ENCODE data around the gene KRTAP17-1. TPM values are rescaled to one million over a fixed set of nuclear protein-coding genes. Genes with fewer than 3 reads are reported as not detected.

The KRTAP17-1 gene
- total and polyA plus RNA-seq, 4 donors = not detected

- H3K9ac ChIP-seq (ENCODE audit: insufficient read depth in 1 of 2, low read length in 2 of 2) = no peak within 1 kb of the TSS
- no peak within 1 kb of the TSS for H3K27ac ChIP-seq (ENCODE audit: low read depth in 1 of 2, low read length in 1 of 2)
Measured at GRCh38 chr17:41308918-41309359, 6.6 kb downstream of the KRTAP17-1 start, which contains the start of gene KRTAP16-1. TSS of gene KRTAP16-1 (minus strand) at chr17:41309309. CDS start at chr17:41309253, 56 bp downstream.

GRCh38 chr17:41308251-41308917 lies 7.1 kb downstream of the KRTAP17-1 start:
- ATAC-seq (ENCODE audit: insufficient read depth, low FRiP score) (peak; percentile 47), DNase-seq (no peak)
- Histone ChIP-seq H3K9me3 (ENCODE audit: control insufficient read depth in 4 of 4, insufficient read depth in 3 of 4, low read length in 3 of 4) (no peaks in the 10 kb centered on the region), H3K4me3 (no peak overlapping the region), H3K27me3 (ENCODE audit: control insufficient read depth in 3 of 3, insufficient read depth in 3 of 3, low read length in 2 of 3) (peaks cover 0 to 4% (median 0%) of the 10 kb centered on the region in 3 donors), H3K9ac (ENCODE audit: insufficient read depth in 1 of 2, low read length in 2 of 2) (no peak overlapping the region), H3K4me1 (ENCODE audit: control insufficient read depth in 5 of 5, insufficient read depth in 5 of 5, low read length in 5 of 5) (peaks cover 0 to 6% (median 0%) of the 10 kb centered on the region in 5 donors), H3K36me3 (ENCODE audit: control insufficient read depth in 4 of 4, insufficient read depth in 4 of 4, low read length in 4 of 4) (no peaks in the 10 kb centered on the region), H3K27ac (ENCODE audit: low read depth in 1 of 2, low read length in 1 of 2) (no peak overlapping the region)
- 30 to 45% methylated on average over 10 of the region's 10 CpGs for WGBS, 2 donors
- TF ChIP-seq CTCF (IDR thresholded peaks at IDR 0.05; ENCODE audit: control extremely low read depth, extremely low read depth) = no peak

More at GRCh38 chr17:41308918-41309359, 6.6 kb downstream of the KRTAP17-1 start, which contains the start of gene KRTAP16-1:
- Histone ChIP-seq H3K36me3 (ENCODE audit: control insufficient read depth in 4 of 4, insufficient read depth in 4 of 4, low read length in 4 of 4) (no peaks in the 10 kb centered on the region), H3K4me3 (no peak within 1 kb of the TSS), H3K9me3 (ENCODE audit: control insufficient read depth in 4 of 4, insufficient read depth in 3 of 4, low read length in 3 of 4) (peaks cover 0 to under 1% (median 0%) of the 10 kb centered on the region in 4 donors), H3K4me1 (ENCODE audit: control insufficient read depth in 5 of 5, insufficient read depth in 5 of 5, low read length in 5 of 5) (peaks cover 0 to 6% (median 0%) of the 10 kb centered on the region in 5 donors), H3K27me3 (ENCODE audit: control insufficient read depth in 3 of 3, insufficient read depth in 3 of 3, low read length in 2 of 3) (peaks cover 0 to 4% (median 0%) of the 10 kb centered on the region in 3 donors)
- DNase-seq (no peak), ATAC-seq (ENCODE audit: insufficient read depth, low FRiP score) (no peak)
- WGBS, 2 donors = 25 to 51% methylated on average over 7 of the region's 7 CpGs
- TF ChIP-seq CTCF (IDR thresholded peaks at IDR 0.05; ENCODE audit: control extremely low read depth, extremely low read depth) = no peak

- Histone ChIP-seq H3K4me1 (ENCODE audit: control insufficient read depth in 5 of 5, insufficient read depth in 5 of 5, low read length in 5 of 5) (peaks cover 0 to 6% (median 0%) of the 10 kb centered on the region in 5 donors), H3K4me3 (no peak overlapping the region), H3K9me3 (ENCODE audit: control insufficient read depth in 4 of 4, insufficient read depth in 3 of 4, low read length in 3 of 4) (no peaks in the 10 kb centered on the region), H3K36me3 (ENCODE audit: control insufficient read depth in 4 of 4, insufficient read depth in 4 of 4, low read length in 4 of 4) (no peaks in the 10 kb centered on the region), H3K9ac (ENCODE audit: insufficient read depth in 1 of 2, low read length in 2 of 2) (no peak overlapping the region), H3K27ac (ENCODE audit: low read depth in 1 of 2, low read length in 1 of 2) (no peak overlapping the region), H3K27me3 (ENCODE audit: control insufficient read depth in 3 of 3, insufficient read depth in 3 of 3, low read length in 2 of 3) (peaks cover 0 to 4% (median 0%) of the 10 kb centered on the region in 3 donors)
- 41 to 72% methylated on average over 9 of the region's 9 CpGs for WGBS, 2 donors
- ATAC-seq (ENCODE audit: insufficient read depth, low FRiP score) (peak; percentile 47), DNase-seq (no peak)
- TF ChIP-seq CTCF (IDR thresholded peaks at IDR 0.05; ENCODE audit: control extremely low read depth, extremely low read depth) = no peak
Measured at GRCh38 chr17:41307647-41308046, 7.9 kb downstream of the KRTAP17-1 start.

Data from lung (tissue), 12 donors.